Measurements from ENCODE around the gene ACSM6.
"Not testable (repeated sequence)": the region's sequence is repeated elsewhere in the genome, so short reads cannot be mapped to it uniquely, and the experiment has no call there.

GRCh38 chr10:95228934-95229723 lies 35.1 kb downstream of the ACSM6 start:
- TF ChIP-seq, protein P1, sequence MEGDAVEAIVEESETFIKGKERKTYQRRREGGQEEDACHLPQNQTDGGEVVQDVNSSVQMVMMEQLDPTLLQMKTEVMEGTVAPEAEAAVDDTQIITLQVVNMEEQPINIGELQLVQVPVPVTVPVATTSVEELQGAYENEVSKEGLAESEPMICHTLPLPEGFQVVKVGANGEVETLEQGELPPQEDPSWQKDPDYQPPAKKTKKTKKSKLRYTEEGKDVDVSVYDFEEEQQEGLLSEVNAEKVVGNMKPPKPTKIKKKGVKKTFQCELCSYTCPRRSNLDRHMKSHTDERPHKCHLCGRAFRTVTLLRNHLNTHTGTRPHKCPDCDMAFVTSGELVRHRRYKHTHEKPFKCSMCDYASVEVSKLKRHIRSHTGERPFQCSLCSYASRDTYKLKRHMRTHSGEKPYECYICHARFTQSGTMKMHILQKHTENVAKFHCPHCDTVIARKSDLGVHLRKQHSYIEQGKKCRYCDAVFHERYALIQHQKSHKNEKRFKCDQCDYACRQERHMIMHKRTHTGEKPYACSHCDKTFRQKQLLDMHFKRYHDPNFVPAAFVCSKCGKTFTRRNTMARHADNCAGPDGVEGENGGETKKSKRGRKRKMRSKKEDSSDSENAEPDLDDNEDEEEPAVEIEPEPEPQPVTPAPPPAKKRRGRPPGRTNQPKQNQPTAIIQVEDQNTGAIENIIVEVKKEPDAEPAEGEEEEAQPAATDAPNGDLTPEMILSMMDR (IDR thresholded peaks at IDR 0.05): not testable (repeated sequence)
- TF ChIP-seq POLR2A (IDR thresholded peaks at IDR 0.05): not testable (repeated sequence)
